KG1 (cell line): ENCODE measurements around the gene DGKI.

ENCODE experiments used
- DNase-seq: peaks from one replicate; lab custom pipeline; 2025; lab: John Stamatoyannopoulos, UW

DGKI gene

GRCh38 chr7:137787301-137787976 is 59.3 kb downstream of the DGKI start:
- DNase-seq: no peak

GRCh38 chr7:137778511-137778910 is 68.3 kb downstream of the DGKI start:
- DNase-seq: no peak

GRCh38 chr7:137774793-137775201 is 72.0 kb downstream of the DGKI start:
- no peak for DNase-seq

GRCh38 chr7:137772748-137773147 is 74.0 kb downstream of the DGKI start:
- DNase-seq: no peak

GRCh38 chr7:137772316-137772715 is 74.5 kb downstream of the DGKI start:
- DNase-seq: no peak

GRCh38 chr7:137771679-137772078 is 75.1 kb downstream of the DGKI start:
- DNase-seq: no peak

GRCh38 chr7:137771273-137771672 is 75.5 kb downstream of the DGKI start:
- no peak for DNase-seq

GRCh38 chr7:137768366-137768765 is 78.4 kb downstream of the DGKI start:
- DNase-seq: no peak

- DNase-seq: no peak
Measured at GRCh38 chr7:137762334-137762733, 84.4 kb downstream of the DGKI start.

- no peak for DNase-seq
Measured at GRCh38 chr7:137760111-137760510, 86.7 kb downstream of the DGKI start.

- no peak for DNase-seq
Measured at GRCh38 chr7:137757146-137757925, 89.4 kb downstream of the DGKI start.

- DNase-seq: no peak
Measured at GRCh38 chr7:137755846-137756651, 90.7 kb downstream of the DGKI start.

- no peak for DNase-seq
Measured at GRCh38 chr7:137755427-137755826, 91.3 kb downstream of the DGKI start.

GRCh38 chr7:137753948-137754851 is 92.6 kb downstream of the DGKI start:
- DNase-seq: no peak

- DNase-seq: no peak
Measured at GRCh38 chr7:137753575-137753947, 93.2 kb downstream of the DGKI start.

- no peak for DNase-seq
Measured at GRCh38 chr7:137753067-137753466, 93.7 kb downstream of the DGKI start.

GRCh38 chr7:137751361-137752009 is 95.3 kb downstream of the DGKI start:
- DNase-seq: no peak

GRCh38 chr7:137747359-137748031 is 99.3 kb downstream of the DGKI start:
- no peak for DNase-seq

- no peak for DNase-seq
Measured at GRCh38 chr7:137743021-137743420, 103.8 kb downstream of the DGKI start.

GRCh38 chr7:137742051-137742450 is 104.7 kb downstream of the DGKI start:
- no peak for DNase-seq

- DNase-seq: no peak
Measured at GRCh38 chr7:137741443-137741842, 105.3 kb downstream of the DGKI start.
